Spleen (tissue), 7 donors: ENCODE results near the gene PRRT1B.

Source experiments
- CTCF ChIP-seq, 11 experiments: fragments of 200-600 bp in 7 of 11; fragments of 450-650 bp in 4 of 11; sonication (generic) in 4 of 11; IDR thresholded peaks in 8 of 11; conservative IDR thresholded peaks in 3 of 11; 1 replicate in 7 of 11; 2 replicates in 4 of 11; pipeline versions ENCODE4 v1.4.0 to v1.8.0; 2016 to 2021; ENCODE audit warnings: antibody characterized with exemption in 11 of 11, inconsistent platforms in 4 of 11, mild to moderate bottlenecking in 1 of 11
- POLR2A ChIP-seq, 3 donors: fragments of 450-650 bp; IDR thresholded peaks; one replicate each; pipeline ENCODE4 v1.5.1; 2017; ENCODE audit warnings: antibody characterized with exemption in 3 of 3, mild to moderate bottlenecking in 1 of 3
- POLR2AphosphoS5 ChIP-seq, 3 donors: sonication (generic); formaldehyde crosslinking; IDR thresholded peaks; one replicate each; pipeline ENCODE4 v1.5.1; 2017; ENCODE audit warnings: antibody characterized with exemption in 3 of 3
- donor health status: DM: no; HTN: no; CAD: no; lungs with moderate emphysema.
- donor health status: DM: no; HTN: no; CAD: no.
- donor health status: DM: no; HTN: no; CAD: no.

GRCh38 chr9:131574730-131575640, 29.7 kb downstream of the PRRT1B start:
- TF ChIP-seq CTCF (IDR thresholded peaks at IDR 0.05 in 8 of 11, conservative IDR thresholded peaks at IDR 0.05 in 3 of 11) (no peak), POLR2A (IDR thresholded peaks at IDR 0.05) (no peak), POLR2AphosphoS5 (IDR thresholded peaks at IDR 0.05) (peak; percentile 26 to 55 (median 32))
